ENCODE measurements around the gene DNAJC11.
A peak's percentile ranks its signal among the peaks of the same experiment; 100 is the strongest.
"Not testable (repeated sequence)": the region's sequence is repeated elsewhere in the genome, so short reads cannot be mapped to it uniquely, and the experiment has no call there.

DNAJC11 gene, protein sequence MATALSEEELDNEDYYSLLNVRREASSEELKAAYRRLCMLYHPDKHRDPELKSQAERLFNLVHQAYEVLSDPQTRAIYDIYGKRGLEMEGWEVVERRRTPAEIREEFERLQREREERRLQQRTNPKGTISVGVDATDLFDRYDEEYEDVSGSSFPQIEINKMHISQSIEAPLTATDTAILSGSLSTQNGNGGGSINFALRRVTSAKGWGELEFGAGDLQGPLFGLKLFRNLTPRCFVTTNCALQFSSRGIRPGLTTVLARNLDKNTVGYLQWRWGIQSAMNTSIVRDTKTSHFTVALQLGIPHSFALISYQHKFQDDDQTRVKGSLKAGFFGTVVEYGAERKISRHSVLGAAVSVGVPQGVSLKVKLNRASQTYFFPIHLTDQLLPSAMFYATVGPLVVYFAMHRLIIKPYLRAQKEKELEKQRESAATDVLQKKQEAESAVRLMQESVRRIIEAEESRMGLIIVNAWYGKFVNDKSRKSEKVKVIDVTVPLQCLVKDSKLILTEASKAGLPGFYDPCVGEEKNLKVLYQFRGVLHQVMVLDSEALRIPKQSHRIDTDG

DNA sequence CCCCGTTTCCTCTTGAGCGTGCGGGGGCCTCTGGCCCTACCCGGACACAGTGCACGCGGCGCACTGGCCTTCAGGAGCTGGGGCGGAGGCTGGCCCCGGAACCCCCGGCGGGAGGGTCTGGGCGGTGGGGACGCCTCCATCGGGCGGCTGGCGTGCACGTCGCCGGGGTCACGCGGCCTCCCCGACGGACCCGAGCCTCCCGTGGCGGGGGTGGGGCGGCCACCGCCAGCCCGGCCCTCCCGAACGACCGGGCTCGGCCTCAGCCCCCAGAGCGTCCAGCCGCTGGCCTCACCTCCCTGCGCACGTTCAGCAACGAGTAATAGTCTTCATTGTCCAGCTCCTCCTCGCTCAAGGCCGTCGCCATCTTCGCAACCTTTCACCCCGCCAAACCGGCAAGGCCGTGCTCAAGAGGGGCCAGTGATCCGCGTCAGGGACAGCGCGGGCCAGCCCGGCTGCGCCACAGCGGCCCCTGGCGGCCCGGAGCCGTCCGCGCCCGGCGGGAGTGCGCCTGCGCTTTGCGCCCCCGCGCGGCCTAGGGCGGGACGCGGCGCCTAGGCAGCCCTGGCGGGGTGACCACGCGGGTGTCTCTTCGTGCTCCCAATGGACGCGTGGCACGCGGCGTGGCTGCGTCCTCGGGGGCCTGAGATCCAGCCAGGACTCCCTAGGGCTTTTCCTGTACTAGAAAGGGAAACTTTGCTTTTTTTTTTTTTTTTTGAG lies at the start of gene DNAJC11:
Gene DNAJC11, minus strand, starts transcription at position 380 of the 717 bp plus-strand sequence. Its CDS starts 16 bp downstream, at position 364.
- DNase-seq = peak; percentile 94

DNA sequence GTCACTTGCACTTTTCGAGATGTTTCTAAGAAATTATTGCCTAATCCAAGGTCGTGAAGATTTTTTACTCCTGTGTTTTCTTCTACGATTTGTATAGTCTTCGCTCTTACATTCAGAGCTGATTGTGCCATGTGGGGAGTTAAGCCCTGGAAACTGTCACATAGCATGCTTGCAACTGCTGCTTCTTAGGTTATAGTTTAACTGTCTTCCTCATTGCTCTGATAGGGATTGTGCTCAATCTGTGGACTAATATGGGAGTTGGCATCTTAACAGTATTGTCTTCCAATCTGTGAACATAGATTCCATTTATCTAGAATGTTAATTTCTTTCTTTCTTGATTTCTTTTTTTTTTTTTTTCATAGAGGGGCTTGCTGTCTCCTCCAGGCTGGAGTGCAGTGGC lies 48.9 kb upstream of the DNAJC11 start:
- no peak for DNase-seq

DNA sequence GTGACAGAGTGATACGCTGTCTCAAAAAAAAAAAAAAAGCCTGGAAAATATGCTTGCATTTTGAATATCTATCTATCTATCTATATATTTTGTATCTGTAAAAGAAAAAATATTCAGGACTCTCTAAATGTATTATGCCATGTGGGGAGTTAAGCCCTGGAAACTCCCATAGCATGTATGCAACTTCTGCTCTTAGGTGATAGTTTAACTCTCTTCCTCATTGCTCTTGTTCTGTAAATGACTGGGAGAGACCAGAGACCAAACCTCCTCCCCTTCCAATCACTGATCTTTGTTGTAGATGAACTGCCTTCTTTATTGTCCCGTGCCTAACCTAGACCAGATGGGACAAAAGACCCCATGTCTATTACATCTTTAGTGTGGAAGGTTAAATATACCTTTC lies 46.1 kb upstream of the DNAJC11 start:
- no peak for DNase-seq

DNA sequence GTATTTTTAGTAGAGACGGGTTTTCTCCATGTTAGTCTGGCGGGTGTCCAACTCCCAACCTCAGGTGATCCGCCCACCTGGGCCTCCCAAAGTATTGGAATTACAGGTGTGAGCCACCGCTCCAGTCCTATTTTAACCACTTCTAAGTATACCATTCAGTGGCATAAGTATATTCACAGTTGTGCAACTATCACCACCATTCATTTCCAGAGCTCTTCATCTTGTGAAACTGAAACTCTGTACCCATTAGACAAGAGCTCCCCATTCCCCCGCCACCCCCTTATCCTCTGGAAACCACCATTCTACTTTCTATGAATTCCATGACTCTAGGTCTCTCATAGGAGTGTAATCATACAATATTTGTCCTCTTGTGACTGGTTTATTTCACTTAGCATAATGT lies 43.5 kb upstream of the DNAJC11 start:
- no peak for DNase-seq

DNA sequence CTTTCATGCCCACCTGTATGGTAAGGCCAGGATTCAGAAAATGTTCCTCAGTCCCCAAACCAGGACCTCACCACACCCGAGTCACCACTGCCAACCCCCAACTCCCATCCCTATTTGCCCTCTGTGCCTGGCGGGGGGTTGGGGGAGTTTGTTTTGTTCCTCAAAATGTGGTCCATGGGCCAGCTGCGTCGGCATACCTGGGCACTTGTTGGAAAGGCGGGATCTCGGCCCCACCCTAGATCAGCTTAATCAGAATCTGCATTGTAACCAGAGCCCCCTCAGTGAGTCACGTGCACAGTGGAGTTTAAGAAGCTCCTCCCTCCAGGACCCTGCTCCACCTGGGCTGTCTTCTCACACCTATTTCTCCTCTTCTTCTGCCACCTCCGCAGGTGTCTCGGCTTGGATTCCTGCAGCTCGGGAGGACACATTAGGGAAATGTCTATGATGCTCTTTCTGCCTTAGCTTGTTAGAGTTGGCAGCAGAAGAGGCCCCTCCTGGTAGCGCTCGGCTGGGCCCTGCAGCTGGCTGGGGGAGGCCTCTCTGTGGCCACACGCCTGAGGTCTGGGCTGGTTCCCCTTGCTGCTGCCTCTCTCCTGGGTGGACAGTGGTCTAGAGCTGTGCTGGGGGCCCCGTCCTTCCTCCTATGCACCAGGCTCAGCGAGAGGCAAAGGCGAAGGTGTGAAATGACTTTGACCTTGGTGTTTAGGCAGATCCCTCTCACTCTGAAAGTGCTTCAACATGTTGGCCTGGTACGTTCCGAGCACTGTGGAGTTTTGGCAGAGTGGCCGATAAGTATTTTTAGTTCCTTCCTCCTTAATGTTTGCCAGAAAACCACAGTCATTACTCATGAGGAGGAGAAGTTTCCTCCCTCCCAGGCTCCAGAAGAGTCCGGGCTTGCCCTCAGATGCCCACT lies 41.8 kb upstream of the DNAJC11 start:
- peak; percentile 6 for DNase-seq

DNA sequence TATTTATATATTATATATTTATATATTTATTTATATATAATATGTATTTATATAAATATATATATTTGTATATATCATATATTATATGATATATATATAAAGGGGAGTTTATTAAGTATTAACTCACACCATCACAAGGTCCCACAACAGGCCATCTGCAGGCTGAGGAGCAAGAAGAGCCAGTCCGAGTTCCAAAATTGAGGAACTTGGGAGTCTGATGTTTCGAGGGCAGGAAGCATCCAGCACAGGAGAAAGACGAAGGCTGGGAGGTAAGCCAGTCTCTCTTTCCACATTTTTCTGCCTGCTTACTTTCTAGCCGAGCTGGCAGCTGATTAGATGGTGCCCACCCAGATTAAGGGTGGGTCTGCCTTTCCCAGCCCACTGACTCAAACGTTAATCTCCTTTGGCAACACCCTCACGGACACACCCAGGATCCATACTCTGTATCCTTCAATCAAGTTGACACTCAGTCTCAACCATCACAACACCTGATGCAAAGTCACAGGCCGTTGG lies 41.1 kb upstream of the DNAJC11 start:
- not testable (repeated sequence) for DNase-seq

DNA sequence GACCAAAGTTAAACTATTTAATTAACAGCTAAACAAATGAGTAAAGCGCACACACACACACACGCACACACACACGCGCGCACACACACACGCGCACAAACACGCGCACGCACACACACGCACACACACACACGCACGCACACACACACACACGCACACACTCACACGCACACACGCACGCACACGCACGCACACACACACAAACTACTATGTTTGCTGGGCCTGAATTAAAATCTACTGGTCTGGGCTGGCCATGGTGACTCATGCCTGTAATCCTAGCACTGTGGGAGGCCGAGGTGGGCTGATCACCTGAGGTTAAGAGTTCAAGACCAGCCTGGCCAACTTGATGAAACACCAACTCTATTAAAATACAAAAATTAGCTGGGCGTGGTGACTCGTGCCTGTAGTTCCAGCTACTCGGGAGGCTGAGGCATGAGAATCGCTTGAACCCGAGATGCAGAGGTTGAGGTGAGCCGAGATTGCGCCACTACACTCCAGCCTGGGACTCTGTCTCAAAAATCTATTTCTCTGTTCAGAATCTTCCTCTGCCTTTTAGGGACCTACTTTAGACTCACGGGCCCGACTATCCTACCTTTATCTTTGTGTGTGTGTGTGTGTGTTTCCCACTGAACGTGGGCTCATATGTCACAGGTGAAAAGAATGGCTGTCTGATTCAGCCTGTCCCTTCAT lies 37.5 kb upstream of the DNAJC11 start:
- no peak for DNase-seq

DNA sequence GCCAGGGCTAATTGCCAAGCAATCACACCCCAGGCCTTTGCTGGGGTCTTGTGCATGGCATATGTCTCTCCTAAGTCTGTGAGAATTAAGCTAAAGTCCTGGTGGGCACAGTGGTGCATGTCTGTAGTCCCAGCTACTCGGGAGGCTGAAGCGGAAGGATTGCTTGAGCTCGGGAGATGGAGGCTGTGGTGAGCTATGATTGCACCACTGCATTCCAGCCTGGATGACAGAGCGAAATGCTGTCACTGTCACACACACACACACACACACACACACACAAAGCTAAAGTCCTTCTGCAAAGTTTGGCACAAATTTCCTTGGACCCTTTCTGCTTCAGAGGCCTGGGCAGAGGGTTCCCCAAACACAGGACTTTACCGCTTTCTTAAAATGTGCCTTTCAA lies 31.3 kb upstream of the DNAJC11 start:
- DNase-seq = no peak

DNA sequence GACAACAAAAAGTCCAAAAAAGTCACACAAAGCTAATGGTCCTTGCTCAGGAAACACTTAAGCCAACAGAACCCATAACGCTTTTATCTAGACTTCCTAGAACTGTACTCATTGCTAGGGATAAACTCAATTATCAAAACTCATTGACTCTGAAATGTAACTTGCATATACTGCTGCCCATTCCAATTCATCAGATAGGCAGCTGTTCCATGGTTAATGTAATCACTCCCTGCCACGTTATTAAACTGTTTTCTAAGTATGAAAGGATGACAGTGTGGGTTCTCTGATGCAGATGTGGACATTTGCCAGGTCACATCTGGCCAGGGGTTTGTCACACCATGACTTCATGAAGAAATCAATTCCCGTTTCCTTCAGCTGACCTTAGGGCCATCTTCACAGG lies 30.3 kb upstream of the DNAJC11 start:
- no peak for DNase-seq

DNA sequence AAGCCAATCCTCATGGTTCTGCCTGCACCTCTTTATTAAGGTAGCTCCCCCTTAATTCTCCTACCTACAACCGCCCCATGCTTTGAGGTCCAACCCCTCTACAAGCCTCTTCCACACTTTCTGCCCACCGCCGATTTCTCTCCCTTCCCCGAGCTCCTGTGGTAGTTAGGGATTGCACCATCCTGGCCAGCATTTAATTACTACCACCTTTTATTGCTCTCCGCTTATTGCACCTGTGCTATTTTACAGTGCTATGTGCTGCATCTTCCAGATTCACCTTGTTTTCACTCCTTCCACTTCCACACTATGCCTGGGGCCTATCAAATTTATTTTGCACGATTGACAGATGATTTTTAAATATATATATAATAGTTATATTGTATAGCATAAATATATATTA lies 29.3 kb upstream of the DNAJC11 start:
- DNase-seq = no peak

DNA sequence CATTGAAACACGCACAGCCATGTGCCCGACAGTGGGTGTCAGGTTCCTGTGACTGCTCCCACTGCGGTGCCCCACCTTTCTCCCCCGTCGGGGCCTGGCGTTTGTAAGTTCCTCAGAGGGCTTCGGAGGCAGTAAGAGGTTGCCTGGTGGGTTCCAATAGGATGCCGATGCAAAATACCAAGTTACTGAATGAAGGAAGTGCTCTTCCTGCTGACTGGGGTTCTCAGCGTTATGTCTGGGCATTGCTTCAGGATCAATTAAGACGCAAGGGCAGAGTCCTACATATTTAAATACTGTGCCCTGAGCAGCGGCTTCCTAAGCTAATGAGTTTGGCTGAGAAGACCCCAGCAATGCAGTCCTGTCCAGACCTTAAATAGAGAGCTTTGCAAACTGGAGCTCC lies 28.9 kb upstream of the DNAJC11 start:
- no peak for DNase-seq

DNA sequence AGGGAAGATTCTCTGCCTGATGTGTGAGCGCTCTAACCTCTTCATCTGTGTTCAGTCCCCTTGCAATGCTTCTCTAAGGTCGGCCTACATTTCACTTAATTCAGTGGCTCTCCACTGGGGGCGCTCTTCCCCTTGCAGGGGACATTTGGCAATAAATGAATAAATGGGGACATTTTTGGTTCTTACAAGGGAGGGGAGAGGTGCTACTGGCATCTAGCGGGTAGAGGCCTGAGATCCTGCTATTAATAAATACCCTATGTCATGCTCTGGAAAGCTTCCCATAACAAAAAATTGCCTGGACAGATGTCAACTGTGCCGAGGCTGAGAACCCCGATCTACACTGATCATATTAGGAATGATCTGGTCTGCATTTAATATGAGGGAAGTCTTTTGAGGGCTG lies 25.9 kb upstream of the DNAJC11 start:
- peak; percentile 52 for DNase-seq

DNA sequence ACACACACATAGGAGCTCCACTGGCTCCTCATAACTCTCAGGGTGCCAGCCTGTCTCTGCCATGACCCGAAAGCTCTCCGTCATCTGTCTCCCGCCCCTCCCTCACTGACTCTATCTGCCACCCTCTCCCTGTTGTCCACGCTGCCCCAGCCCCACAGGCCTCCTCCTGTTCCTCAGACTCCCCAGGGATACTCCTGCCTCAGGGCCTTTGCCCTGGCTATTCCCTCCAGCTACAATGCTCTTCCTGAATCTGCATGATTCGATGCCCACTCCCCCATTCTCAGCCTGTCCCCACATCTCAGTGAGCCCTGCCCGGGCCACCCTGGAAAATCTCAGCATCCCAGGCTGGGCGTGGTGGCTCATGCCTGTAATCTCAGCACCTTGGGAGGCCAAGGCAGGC lies 24.6 kb upstream of the DNAJC11 start:
- DNase-seq = no peak

DNA sequence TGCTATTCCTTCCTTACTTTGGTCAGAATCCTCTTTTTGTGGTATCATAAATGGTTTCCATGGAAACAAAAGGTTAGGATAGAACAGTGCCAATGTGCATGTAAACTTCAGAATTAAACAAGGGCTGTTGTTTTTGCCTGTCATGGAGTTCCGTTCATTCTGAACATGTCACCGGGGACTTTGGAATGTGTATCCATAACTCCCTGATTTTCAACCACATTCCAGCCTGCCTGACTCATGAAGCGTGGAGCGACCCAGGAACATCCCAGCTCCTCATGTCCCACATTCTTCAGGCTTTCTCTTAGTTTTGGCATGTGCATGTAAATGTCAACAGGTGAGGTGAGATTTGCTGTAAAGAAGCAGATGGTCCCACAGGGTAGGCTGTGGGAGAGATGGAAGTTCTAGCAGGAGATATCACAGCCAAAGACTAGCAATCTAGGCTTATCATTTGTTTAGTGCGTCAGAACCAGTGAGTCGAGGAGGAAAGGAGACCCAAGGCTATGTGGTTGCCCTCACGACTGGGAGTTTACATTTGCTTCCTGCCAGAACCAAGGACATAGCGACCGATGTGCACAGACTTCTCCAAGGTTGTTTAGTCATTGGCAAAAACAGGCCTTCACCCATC lies 23.0 kb upstream of the DNAJC11 start:
- no peak for DNase-seq

DNA sequence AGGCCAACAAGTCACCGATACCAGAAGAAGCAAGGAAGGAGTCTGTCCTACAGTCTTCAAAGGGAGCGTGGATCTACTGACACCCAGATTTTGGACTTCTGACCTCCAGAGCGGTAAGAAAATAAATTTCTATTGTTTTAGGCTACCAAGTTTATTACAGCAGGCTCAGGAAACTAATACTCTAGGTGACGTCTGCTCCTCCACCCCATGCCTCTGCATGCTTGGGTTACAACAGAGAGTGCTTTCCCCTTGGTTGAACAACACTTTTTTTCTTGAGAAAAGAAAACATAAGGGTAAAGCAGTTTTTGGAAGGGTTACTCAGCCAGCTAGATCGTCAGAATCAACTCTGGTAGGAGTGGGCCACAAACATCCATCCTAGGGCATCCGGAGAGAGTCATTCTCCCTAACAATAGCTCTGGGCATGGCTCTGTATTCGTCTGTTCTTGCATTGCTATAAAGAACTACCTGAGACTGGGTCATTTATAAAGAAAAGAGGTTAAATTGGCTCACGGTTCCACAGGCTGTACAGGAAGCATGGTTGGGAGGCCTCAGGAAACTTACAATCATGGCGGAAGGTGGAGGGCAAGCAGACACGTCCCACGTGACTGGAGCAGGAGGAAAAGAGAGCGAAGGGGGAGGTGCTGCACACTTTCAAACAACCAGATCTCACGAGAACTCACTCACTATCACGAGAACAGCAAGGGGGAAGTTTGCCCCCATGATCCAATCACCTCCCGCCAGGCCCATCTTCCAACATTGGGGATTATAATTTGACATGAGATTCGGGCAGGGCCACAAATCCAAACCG lies 22.2 kb upstream of the DNAJC11 start:
- DNase-seq = no peak

DNA sequence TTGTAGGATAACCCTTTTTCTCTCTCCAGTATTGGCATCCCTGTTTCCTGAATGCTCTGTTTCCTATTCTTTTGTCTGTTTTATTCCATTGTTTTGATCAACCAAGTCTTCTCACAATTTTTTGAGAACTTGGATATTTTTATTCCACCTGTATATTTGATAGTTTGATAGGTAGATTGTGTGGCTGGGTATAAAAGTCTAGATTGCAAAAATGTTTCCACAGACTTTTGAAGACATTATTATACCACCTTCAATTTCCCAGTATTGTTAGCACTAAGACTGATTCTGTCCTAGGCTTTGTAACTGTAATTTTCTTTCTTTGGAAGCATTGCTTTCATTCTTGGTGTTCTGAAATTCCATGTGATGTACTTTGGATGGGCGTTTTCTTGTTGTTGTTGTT lies 9.6 kb upstream of the DNAJC11 start:
- DNase-seq = no peak

DNA sequence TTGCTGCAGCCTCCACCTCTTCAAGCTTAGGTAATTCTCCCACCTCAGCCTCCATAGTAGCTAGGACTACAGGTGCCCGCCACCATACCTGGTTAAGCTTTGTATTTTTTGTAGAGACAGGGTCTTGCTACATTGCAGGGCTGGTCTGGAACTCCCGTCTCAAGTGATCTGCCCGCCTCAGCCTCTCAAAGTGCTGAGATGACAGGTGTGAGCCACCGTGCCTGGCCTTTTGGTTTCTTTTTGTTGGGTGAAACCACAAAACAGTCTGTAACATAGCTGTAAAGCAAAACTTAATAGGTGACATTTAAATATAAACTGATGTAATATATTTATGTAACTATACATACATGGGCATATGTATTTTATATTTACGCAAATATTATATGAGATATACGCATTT lies 3.1 kb upstream of the DNAJC11 start:
- DNase-seq = no peak

DNA sequence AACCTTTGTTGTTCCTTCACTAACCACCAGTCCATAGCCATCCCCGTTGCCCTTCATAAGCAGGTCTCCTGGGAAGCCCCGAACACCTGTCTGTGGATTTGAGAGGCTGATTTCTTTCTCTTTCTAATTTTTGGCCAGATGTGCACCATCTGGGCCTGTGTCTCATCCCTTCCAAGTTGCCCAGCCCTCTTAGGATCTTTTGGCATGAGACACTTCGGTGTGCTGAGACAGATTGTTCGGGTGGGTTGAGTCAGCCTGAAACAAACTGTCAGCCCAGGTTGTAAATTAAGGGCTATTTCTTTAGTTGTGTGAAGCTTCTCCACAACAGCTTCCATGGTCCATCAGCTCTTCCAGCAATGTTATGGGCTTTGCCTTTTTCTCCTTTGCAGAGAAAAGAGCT lies 1.4 kb upstream of the DNAJC11 start:
- no peak for DNase-seq

DNA sequence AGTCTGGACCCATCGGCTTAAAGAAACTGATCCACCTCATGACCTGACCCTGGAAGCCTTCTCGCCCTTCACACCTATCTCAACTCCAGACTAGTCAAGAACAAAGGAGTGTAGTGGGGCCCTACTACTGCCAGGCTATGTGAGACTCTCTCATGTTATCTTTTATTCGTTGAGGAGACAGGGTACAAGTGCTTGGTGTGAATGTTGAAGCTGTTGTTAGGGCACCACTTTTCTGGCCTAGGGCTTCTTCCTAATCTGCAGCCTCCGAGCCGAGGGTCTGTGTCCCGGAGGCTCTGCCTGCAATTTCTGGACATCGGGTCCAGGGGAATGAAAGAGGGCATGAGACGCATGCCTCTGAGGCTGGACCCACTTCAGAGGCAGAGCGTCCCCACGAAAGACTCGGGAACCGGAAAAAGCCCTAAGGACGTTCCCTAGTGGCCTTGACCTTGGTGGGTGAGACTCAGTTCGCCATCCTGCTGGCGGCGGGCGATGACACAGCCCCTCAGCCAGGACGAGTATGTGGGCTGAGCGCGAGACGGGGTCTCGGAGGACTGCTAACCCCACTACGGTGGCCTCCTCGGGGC lies 671 bp downstream of the DNAJC11 start:
- no peak for DNase-seq

DNA sequence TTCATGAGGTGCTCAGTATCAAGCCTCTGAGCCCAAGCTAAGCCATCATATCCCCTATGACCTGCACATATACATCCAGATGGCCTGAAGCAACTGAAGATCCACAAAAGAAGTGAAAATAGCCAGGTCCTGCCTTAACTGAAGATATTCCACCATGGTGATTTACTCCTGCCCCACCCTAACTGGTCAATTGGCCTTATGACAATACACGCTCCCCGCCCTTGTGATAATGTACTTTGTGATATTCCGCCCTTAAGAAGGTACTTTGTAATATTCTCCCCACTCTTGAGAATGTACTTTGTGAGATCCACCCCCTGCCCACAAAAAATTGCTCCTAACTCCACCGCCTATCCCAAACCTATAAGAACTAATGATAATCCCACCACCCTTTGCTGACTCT lies 1.7 kb downstream of the DNAJC11 start:
- not testable (repeated sequence) for DNase-seq
